Thyroid gland (tissue), 4 donors: ENCODE data around the gene ITGB1BP1. TPM values are rescaled to one million over a fixed set of nuclear protein-coding genes. Genes with fewer than 3 reads are reported as not detected.

Experiments used
- DNase-seq, 2 donors: peaks; one replicate each; pipeline ENCODE4 v3.0.0-alpha.2; 2019
- H3K27ac ChIP-seq, 3 donors: fragments of 200-600 bp; sonication (generic); 1 replicate in 2 of 3; 2 replicates in 1 of 3; pipeline ENCODE4 v1.5.1; 2016 to 2019; ENCODE audit warnings: mild to moderate bottlenecking in 1 of 3, moderate library complexity in 1 of 3
- H3K27me3 ChIP-seq: fragments of 200-600 bp; sonication (generic); one replicate; pipeline ENCODE4 v1.5.1; 2019
- H3K36me3 ChIP-seq, 2 donors: fragments of 200-600 bp; sonication (generic); one replicate each; pipeline ENCODE4 v1.5.1; 2016 to 2019
- H3K4me1 ChIP-seq, 2 donors: fragments of 200-600 bp; sonication (generic); one replicate each; pipeline ENCODE4 v1.5.1; 2017 to 2019
- H3K4me3 ChIP-seq, 3 donors: fragments of 200-600 bp; sonication (generic); replicated peaks in 1 of 3; 1 replicate in 2 of 3; 2 replicates in 1 of 3; pipeline ENCODE4 v1.5.1; 2016; ENCODE audit warnings: mild to moderate bottlenecking in 1 of 3
- H3K9me3 ChIP-seq: fragments of 200-600 bp; sonication (generic); one replicate; pipeline ENCODE4 v1.5.1; 2017
- POLR2A ChIP-seq, 2 donors: fragments of 450-650 bp; IDR thresholded peaks; one replicate each; pipeline ENCODE4 v1.6.1; 2017; ENCODE audit warnings: antibody characterized with exemption in 2 of 2, mild to moderate bottlenecking in 2 of 2, moderate library complexity in 1 of 2
- WGBS, 2 donors: methylation state at CpG; one replicate each; pipeline ENCODE4 v1.1.5; 2017; 5-methylcytosine and 5-hydroxymethylcytosine counted together
- intact Hi-C: fragments of 100-400 bp; cut with DNase I; formaldehyde crosslinking; loops from one replicate; pipeline ENCODE4 v1.15.1; 2023
- total RNA-seq, 4 donors: library from RNA; depleted of rRNA; stranded (reverse); fragments of >200 nt; gene quantifications; one replicate each; pipeline ENCODE4 v1.2.3, GENCODE V29; 2016
- TF ChIP-seq, protein P1 (sequence below), 6 experiments: fragments of 200-600 bp in 3 of 6; fragments of 450-650 bp in 3 of 6; sonication (generic) in 3 of 6; IDR thresholded peaks; one replicate each; pipeline ENCODE4 v1.5.1; 2016 to 2019; ENCODE audit warnings: antibody characterized with exemption in 6 of 6, mild to moderate bottlenecking in 2 of 6, inconsistent platforms in 1 of 6, moderate library complexity in 1 of 6

ITGB1BP1 gene
- total RNA-seq, 4 donors from 2014 or later, result 39.4 to 73.4 (median 45.8) TPM

DNA sequence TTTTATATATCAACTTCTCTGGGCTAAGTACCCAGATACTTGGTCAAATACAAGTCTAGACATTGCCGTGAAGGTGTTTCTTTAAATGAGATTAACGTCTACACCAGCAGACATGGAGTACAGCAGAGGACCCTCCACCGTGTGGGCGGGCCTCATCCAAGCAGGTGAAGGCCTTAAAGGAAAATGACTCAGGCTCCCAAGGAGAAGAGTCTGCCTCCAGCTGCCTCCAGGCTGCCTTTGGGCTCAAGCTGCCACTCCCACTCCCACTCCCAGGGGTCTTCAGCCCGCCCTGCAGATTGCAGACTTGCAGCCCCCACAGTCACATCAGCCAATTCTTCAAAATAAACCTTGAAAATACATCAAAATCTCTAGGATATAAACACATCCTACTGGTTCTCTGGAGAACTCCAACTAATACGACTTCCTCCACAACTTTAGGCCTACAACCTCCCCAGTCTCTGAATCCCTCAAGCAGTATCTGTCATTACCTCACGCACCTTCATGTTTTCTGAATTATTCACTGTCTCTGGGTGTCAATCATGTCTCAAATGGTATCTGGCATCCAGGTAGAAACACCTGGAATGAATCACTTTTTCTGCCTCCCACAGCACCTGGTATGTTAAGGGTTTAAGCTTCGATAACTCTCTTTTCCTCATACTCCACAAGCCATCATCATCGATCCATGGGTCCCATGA lies 6.9 kb downstream of the ITGB1BP1 start:
- Histone ChIP-seq H3K27ac (no peak overlapping the region), H3K4me3 (no peak overlapping the region), H3K9me3 (no peaks in the 10 kb centered on the region), H3K27me3 (no peaks in the 10 kb centered on the region), H3K36me3 (peaks cover 0 to 5% of the 10 kb centered on the region in 2 donors), H3K4me1 (peaks cover 0 to 6% of the 10 kb centered on the region in 2 donors)
- no peak for DNase-seq
- intact Hi-C loops, result no loop called here
- 86 to 87% methylated on average over 9 of the region's 9 CpGs for WGBS, 2 donors
- TF ChIP-seq, protein P1, sequence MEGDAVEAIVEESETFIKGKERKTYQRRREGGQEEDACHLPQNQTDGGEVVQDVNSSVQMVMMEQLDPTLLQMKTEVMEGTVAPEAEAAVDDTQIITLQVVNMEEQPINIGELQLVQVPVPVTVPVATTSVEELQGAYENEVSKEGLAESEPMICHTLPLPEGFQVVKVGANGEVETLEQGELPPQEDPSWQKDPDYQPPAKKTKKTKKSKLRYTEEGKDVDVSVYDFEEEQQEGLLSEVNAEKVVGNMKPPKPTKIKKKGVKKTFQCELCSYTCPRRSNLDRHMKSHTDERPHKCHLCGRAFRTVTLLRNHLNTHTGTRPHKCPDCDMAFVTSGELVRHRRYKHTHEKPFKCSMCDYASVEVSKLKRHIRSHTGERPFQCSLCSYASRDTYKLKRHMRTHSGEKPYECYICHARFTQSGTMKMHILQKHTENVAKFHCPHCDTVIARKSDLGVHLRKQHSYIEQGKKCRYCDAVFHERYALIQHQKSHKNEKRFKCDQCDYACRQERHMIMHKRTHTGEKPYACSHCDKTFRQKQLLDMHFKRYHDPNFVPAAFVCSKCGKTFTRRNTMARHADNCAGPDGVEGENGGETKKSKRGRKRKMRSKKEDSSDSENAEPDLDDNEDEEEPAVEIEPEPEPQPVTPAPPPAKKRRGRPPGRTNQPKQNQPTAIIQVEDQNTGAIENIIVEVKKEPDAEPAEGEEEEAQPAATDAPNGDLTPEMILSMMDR (IDR thresholded peaks at IDR 0.05), result no peak
- no peak for TF ChIP-seq POLR2A (IDR thresholded peaks at IDR 0.05)

DNA sequence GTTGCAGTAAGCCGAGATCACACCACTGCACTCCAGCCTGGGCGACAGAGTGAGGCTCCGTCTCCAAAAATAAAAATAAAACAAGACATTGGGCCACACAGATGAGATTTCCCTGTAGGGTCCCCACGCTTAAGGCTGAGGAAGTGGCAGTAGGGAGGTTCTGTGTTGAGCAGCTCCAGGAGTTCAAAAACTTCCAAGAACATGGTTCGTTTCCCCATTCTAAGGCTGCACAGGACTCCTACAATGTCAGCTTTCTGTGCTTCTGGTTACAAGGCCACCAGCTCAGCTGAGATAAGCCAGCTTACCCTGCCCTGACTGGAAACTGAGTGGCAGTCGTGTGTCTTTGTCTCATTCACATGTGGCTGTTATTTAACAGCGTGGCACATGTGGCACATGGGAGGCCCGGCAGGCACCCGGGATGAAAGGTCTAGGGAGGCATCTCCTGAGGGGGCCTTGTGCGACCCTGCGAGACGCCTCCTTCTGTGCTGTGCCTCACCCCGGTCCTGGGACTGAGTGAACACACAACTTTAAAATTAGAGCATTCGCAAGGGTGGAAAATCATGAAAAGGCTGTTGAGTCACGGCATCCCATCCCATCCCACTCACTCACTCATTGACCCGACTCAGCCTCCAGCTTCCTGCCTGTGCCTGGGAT lies 7.7 kb downstream of the ITGB1BP1 start:
- Histone ChIP-seq H3K4me3 (no peak overlapping the region), H3K9me3 (no peaks in the 10 kb centered on the region), H3K36me3 (peaks cover 0 to 12% of the 10 kb centered on the region in 2 donors), H3K27ac (no peak overlapping the region), H3K4me1 (peaks cover 0 to 6% of the 10 kb centered on the region in 2 donors), H3K27me3 (no peaks in the 10 kb centered on the region)
- intact Hi-C loops, result no loop called here
- no peak for DNase-seq
- 86 to 90% methylated on average over 16 of the region's 16 CpGs for WGBS, 2 donors
- TF ChIP-seq POLR2A (IDR thresholded peaks at IDR 0.05), result no peak
- TF ChIP-seq, protein P1 (IDR thresholded peaks at IDR 0.05), result no peak

DNA sequence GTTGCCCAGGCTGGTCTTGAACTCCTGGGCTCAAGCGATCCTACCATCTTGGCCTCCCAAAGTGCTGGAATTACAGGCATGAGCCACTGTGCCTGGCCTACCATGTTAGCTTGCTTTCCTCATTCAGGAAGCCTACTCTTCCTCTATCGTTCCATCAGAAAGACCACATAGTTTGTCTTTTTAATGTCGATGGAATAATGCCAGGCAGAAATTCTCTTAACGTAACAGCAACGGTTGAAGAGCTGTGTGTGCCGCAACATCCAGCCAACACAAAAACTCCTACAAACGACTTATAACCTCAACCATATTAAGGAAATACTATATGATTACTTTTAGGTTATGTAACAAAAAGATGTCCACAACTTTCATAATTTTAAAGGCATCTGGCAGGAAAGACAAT lies 10.5 kb downstream of the ITGB1BP1 start:
- intact Hi-C loops, result no loop called here
- TF ChIP-seq, protein P1 (IDR thresholded peaks at IDR 0.05), result no peak
- TF ChIP-seq POLR2A (IDR thresholded peaks at IDR 0.05), result no peak
- H3K27me3 ChIP-seq, result no peaks in the 10 kb centered on the region
- H3K36me3 ChIP-seq, result peaks cover 0 to 12% of the 10 kb centered on the region in 2 donors
- H3K27ac ChIP-seq, result no peak overlapping the region
- no peaks in the 10 kb centered on the region for H3K9me3 ChIP-seq
- 76% methylated on average over 7 of the region's 7 CpGs for whole genome bisulfite sequencing, 2 donors
- H3K4me3 ChIP-seq, result no peak overlapping the region
- H3K4me1 ChIP-seq, result peaks cover 0 to 1% of the 10 kb centered on the region in 2 donors
- no peak for DNase-seq

DNA sequence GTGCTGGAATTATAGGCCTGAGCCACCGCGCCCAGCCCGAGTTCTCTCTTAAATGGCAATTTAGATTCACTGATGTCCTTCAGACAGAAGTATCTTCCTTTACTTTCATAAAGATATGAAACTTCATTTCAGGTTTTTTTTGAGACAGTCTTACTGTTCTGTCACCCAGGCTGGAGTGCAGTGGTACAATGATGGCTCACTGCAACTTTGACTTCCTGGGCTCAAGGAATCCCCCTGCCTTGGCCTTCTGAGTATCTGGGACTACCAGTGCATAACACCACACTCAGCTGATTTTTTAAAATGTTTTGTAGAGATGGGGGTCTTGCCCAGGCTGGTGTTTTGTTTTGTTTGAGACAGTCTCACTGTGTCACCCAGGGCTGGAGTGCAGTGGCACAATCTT lies 13.2 kb downstream of the ITGB1BP1 start:
- intact Hi-C loops, result no loop called here
- no peaks in the 10 kb centered on the region for H3K27me3 ChIP-seq
- peaks cover 0 to 12% of the 10 kb centered on the region in 2 donors for H3K36me3 ChIP-seq
- no peak overlapping the region for H3K27ac ChIP-seq
- no peak for TF ChIP-seq POLR2A (IDR thresholded peaks at IDR 0.05)
- TF ChIP-seq, protein P1 (IDR thresholded peaks at IDR 0.05), result no peak
- H3K4me1 ChIP-seq, result no peaks in the 10 kb centered on the region
- no peaks in the 10 kb centered on the region for H3K9me3 ChIP-seq
- DNase-seq, result no peak
- 97 to 98% methylated on average over 3 of the region's 3 CpGs for WGBS, 2 donors
- no peak overlapping the region for H3K4me3 ChIP-seq

DNA sequence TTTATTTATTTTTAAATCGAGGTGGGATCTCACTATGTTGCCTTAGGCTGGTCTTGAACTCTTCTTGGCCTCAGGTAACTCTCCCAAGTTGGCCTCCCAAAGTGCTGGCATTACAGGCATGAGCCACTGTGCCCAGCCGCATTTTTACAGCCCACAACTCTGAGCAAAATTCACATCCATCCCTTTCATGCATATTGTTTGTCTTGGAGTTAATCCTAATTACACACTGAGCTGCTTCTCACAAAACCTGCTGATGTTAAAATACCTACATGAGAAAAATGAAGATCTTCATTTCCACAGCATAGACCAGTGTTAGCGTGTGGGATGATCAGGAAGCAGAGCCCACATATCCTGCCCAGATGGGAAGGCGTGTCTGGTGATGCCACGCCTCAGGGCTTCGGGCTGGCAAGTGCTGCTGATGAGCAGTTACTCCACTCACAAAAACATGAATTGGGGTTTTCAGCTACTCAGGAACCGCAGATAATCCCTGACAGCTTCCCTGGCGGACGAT lies 14.6 kb downstream of the ITGB1BP1 start:
- intact Hi-C loops, result no loop called here
- 85 to 91% methylated on average over 9 of the region's 9 CpGs for WGBS, 2 donors
- Histone ChIP-seq H3K9me3 (no peaks in the 10 kb centered on the region), H3K27me3 (no peaks in the 10 kb centered on the region), H3K27ac (no peak overlapping the region), H3K4me3 (no peak overlapping the region), H3K4me1 (peaks cover 10 to 13% of the 10 kb centered on the region in 2 donors), H3K36me3 (peaks cover 0 to 12% of the 10 kb centered on the region in 2 donors)
- TF ChIP-seq, protein P1 (IDR thresholded peaks at IDR 0.05), result no peak
- no peak for TF ChIP-seq POLR2A (IDR thresholded peaks at IDR 0.05)
- DNase-seq, result peak in 1 of 2 donors; percentile 18
